Right forelimb (tissue), 1 donor: ENCODE measurements around the gene FSTL4.

Source experiments
- DNase-seq: peaks from one replicate; pipeline ENCODE4 v3.0.0-alpha.2; 2018

FSTL4 gene

DNA sequence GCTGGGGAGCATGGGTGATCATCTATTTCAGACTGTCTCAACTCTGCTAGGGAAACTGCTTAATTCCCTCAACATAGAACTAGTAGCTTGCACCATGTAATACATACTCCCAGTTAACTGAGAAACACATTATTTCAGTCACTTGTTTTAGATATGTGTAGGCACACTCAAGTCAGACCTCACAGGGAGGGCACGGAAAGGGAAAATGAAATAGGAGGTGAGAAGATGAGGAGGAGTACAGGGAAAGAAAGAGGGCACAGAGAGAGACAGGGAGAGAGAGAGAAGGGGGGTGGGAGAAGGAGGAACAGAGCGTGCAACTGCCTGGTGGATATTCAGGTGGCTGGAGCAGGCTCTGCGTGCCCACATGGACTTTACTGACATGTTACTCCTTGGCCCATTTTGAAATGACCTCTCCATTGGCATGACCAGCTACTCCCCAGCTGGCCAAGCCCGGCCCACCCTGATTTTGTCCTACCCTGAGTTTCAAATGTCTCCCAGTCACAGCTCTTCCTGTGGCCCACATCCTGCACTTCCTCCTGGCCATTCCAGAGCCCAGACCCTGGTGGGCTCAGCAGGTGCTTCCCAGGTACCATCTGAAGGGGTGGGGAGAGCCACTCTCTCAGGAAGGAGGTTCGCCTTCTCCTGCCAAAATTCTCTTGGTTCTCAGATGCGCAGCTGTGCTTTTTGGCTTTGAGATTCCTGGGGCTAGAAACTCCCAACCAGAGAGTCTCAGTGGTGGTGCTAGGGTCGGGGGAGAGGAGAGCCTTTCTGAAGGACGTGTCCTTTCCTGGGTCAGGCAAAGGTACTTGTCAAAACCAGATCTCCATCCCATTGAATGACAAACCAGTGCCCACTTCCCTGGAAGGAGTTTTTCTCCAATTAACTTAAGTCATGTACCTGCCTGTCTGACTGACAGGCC is 229.4 kb downstream of the FSTL4 start:
- DNase-seq: peak; percentile 21

DNA sequence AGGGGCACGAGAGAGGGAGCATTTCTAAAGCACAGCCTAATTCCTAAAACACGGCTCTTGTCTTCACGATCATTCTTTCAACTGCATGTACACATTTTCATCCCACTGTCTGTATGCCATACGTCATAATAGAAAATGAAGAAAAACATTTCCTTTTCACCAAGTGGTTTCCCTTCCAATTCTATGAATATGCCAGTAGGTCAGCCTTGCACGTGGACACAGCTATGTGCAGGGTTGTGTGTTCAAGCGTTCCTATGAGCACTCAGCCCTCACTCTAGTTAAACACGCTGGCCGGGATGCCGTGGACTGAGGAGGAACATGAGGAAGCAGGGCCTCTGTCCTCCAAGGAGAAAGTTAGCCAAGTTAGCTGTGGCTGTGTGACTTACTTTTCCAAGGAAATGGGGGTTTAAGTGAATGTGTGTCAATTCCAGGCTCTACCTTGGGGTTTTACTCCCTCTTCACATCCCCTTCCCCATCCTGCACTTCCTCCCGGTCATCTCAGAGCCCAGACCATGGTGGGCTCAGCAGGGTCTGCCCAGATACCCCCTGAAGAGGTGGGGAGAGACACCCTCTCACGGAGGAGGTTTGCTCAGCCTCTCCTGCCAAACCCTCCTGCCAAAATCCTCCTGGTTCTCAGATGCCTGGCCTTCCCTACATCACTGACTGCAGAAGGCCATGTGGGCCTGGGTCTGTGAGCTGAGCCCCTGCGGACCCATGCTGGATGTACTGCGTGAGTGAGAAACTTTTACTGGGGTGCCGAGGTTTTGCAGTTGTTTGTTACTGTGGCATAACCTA is 230.6 kb downstream of the FSTL4 start:
- peak; percentile 19 for DNase-seq

DNA sequence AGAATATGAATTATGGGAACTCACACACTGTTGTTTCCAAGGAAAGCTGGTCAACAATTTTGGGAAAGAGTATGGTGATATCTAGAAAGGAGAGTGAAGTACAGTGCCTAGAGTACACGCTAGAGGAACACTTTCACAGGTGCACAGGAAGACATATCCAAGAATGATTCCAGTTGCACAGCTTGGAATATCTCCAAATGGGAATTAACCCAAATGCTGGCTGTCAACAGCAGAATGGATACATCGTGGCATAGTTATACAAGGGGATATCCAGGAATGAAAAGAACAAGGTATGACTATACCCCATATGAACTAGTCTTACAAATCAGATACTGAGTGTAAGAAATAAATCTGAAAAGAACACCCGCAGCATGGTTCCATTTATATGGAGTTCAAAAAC is 231.3 kb downstream of the FSTL4 start:
- no peak for DNase-seq

DNA sequence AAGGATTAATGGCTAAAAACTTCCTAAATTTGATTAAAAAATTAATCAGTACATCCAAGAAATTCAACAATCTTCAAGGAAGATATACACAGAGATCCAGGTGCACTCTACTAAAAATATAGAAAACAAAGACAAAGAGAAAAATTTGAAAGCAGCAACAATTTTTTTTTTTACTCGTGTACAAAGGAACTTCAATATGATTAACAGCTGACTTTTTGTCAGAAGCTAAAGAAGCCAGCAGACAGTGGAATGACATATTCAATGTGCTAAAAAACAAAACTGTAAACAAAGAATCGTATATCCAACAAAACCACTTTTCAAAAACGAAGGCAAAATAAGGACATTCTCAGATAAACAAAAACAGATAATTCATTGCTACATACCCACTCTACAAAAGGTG is 234.6 kb downstream of the FSTL4 start:
- no peak for DNase-seq

DNA sequence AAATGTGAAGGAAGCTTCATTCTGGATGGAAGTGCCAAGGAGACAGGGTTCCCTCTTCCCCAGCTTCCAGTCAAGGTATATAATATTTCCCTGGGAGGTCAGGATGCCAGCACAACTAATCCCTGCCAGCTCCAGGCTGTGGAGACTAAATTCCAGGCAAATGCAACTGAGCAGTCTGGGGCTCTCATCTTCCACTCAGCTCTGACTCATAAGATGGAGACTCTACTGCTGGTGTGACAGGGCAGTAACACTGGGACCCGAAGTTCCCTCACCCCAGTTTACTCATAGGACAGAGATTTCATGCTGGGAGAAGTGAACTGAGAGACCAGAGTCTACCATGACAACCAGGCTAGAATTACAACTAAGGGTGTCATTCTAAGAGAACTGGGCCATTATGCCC is 235.4 kb downstream of the FSTL4 start:
- no peak for DNase-seq

DNA sequence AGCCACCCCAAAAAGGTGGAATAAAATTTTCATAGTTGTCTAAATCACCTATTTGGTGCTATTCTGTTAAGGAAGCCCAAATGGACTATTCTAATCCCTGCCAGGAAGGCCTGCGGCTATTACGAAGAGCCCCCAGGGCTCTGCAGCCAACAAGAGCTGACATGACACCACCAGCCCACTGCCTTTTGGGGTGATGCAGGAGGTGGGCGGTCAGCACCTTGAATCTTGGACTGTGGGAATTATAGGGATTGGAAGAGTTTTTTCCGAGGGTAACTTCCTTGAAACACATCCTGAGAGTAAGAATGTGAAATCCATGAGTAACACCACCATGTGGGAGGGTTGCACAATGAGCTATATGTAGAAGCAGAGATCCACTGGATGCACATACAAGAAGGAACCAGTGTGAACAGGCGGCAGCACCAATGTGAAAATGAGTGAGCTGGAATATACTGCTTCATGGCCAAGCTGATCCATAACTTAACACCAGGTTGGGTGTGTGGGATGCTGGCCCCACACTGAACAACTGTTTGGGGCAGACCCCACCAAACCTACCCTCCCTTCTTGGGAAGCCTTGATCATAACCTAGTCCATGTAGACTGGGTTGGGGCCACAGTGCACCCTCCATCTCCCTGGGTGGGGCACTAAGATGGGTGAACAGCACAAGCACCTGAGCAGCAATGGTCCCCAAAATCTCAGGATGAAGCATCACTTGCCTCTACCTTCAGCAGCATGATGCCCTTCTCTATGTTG is 239.0 kb downstream of the FSTL4 start:
- DNase-seq: no peak

DNA sequence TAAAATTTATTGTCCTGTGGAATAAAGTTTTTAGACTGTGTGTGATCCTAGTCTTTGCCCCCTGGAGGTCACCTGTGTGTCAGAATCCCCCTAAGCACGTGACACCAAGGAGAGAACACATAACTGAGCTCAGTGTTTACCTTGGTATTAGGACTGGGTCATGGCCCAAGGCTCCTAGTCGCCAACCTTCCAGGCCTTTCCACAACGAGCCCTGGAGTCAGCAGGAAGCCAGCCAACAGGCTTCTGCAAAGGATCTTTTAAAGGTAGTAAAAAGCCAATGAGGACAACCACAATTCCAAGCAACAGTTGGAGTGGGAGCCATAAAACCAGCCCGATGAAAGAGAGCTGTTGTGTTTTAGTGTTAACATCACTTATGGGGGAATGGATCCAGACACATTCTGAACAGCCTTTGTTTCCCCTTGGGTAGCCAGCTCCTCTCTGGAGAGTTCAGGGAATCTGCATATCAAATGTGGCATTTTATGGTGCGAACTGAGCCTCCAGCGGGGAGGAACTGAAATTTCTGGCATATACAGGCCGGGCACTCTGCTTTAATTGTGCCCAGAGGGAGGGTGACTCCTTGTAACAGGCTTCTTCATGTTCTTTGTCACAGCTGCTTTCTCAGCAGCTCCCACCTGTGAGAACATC is 239.9 kb downstream of the FSTL4 start:
- no peak for DNase-seq

DNA sequence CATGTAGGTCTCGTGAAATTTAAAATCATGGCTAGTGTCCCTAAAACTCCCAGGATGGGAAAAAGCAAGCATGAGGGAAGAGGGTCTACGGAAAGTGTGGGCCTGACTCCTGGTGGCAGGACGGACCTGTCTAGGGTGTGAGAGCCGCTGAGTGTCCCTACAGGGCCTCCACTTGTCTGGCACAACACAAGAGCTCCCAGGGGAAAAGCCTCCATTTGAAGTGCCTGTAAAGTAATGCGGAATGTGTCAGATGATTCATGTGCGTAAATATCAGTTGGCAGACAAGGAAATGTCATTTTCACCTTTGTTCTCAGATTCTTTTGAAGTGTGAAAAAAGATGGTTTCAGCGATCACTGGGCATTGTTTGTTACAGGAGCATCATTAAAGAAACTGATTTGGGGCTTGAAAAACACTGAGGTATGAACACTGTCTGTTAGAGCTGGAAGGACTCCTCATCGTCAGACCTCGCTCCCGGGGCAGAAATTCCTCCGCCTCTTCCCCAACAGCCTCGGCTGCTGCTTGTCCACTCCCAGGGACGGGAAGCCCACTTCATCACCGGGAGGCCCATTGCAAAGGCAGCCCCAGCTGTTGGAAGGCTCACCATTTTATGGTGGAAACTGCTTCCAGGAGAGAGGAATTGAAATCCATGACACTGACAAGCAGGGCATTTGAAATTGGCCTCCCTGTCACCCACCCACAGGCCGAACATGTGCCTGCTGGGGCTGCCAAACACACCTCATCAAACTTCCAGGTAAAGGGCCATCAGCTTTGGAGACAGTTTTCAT is 240.8 kb downstream of the FSTL4 start:
- no peak for DNase-seq

DNA sequence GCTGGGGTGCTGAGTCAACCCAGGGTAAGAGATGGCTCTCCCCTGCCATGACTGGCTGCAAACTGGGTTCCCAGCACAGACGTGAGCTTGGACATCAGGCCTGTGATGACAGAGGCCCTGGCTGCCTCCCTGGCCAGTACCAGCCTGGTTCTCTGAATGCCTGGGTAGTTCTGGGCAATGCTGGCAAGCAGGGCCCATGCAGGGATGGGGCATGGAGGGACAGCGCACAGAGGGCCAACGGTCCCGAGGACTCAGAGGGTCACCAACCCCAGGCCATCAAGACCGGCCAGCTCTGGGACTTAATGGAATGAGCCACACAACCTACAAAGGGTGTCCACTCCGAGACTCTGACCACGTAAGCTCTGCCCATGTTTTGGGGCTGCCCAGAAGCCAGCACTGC is 241.4 kb downstream of the FSTL4 start:
- no peak for DNase-seq

DNA sequence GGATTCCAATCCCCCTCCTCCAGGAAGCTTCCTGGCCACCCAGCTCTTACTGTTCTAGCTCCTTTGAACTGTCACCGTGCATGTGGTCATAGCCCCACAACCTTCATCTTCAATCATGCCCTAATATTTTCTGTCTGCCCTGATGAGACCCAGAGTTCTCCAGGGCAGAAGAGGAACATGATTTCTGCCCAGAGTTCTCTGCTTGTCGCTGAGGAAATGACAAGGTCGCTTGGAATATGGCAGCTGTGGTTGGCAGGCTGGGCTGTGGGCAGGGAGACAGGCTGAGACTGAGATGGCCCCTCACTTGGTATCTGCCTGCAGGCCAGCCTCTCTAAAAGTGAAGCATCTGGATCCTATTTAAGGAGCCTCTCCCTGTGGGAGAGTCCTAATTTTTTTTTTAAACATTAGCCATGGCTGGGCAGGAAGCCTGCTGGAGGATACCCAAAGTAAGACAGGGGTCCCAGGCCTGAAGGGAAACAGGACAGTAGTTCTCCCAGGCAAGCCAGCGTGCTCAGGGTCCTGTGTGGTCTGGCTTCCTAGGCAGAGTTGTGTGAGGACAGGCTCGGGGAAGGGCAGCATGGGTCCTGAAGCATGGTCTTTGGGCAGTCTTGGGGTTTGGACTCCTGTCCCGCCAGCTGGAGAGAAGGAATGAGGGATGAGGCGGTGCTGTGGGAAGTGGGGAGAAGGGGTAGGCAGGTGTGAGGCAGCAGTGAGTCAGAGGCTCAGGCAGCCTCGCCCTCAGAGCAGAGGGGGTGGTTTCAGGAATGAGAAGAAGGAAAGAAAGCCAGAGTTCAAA is 242.1 kb downstream of the FSTL4 start:
- no peak for DNase-seq

DNA sequence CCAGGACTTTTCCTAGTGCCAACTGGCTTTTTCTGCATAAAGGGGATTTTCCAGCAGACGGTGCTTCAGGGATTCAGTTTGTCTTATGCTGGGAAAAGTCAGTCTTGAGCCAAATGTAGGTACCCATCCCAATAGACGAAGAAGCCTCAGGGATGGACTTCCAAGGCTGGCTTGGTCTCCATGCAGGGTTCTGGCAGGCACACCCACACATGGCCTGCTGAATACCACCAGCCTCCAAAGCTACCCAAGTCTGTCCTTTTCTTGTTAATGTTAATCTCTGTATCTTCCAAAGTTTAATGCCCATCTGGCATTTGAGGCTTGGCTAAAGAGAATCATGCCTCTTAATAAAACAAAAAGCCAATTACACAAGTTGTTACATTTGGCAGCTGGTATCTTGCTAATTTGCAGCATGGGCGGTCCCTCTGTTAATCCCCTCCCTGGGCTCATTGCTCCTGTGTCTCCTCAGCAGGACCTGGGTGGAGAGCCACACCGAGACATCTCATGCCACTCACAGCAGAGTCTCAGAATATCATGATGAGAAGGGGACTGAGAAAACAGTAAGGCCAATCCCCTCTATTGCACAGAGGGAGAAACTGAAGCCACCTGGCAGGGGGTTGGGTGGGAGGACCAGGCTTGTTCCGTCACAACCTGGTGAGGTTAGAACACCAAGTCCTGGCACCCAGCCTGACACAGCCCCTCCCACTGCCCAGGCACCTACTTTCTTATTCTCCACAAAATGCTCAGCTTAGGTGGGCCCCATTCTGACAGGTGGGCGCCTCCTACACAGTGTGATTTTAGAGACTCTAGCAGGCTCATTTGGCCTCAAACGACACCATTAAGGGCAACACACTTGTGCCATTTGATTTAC is 243.2 kb downstream of the FSTL4 start:
- DNase-seq: no peak

DNA sequence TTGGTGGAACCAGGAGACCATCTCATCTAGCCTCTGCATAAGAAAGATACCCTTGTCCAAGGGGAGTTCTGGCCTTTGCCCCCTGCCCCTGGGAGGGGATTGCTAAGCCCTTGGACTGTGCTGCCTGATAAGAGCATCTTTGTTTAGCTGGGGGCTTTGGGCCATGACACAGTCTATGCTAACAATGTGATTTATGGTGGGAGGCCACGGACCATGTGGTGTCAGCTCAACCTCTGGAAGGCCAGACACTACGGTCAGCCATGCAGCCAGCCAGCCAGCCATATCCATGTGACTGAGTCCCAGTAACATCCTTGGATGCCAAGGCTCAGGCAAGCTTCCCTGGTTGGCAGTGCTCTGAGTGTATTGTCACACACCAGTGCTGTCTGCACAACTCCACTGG is 244.4 kb downstream of the FSTL4 start:
- no peak for DNase-seq

DNA sequence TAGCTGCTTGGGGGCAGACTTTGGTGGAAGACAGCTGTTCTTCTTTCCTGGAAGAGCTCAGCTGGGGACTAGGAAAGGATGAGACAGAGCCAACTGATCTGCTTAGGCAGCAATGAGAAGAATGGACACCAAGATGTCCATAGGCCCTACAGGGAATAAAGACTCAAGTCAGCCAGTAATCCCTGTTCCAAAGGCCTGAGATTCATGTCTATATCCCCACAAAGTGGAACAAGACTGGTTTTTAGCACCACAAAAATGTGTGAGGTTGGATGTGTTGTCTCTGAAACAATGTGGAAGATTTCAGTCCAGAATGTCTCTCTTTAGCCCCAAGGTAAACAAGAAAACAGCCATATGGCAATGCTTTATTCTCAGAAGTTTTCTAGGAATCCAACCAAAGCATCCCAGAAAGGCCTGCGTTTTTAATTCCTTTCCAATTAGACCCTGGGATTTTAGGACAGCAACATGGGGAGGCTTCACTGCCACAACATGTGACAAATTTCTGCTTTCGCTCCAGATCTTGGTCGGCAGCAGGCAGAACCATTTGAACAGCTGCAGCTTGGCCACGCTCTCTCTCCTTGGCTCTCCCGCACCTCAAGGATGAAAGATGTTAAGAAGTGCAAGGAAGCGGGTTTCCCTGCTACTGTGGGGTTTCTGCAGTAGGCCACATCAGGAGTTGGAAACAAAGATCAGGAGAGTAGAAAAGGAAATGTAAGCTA is 245.1 kb downstream of the FSTL4 start:
- no peak for DNase-seq

DNA sequence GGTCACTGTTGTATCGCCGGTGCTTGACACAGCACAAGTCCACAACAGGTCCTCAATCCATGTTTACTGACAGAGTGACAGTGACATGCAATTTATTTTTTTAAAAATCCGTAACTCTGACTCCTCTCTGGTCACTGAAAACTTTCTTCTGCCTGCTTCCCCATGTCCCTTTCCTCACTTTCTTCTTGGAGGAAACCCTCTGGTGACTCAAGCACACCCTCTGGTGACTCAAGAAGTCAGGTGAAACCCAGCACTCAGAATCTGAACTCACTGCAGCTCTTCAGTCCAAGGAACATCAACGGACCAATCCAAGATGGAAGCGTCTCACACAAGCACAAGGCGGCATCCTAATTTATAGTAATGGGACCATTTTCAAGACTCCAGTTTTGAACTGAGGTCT is 245.9 kb downstream of the FSTL4 start:
- no peak for DNase-seq

DNA sequence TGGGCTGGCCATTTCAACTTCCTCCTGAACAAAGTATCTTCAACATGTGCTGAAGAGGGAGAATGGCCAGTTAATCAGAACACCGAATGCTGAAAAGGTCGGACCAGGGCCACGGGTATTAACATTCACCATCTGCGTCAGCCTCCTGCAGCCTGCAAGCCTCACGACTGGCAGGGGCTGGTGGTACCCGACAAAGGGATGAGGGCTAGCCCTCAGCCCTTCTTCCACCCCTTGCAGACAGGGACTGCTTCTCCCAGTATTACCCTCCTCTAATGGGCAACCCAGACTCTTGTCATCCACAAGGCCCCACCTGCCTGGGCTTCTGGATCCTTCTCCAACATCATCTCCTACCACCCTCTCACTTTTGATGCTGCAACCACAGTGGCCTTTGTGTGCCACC is 246.6 kb downstream of the FSTL4 start:
- no peak for DNase-seq

DNA sequence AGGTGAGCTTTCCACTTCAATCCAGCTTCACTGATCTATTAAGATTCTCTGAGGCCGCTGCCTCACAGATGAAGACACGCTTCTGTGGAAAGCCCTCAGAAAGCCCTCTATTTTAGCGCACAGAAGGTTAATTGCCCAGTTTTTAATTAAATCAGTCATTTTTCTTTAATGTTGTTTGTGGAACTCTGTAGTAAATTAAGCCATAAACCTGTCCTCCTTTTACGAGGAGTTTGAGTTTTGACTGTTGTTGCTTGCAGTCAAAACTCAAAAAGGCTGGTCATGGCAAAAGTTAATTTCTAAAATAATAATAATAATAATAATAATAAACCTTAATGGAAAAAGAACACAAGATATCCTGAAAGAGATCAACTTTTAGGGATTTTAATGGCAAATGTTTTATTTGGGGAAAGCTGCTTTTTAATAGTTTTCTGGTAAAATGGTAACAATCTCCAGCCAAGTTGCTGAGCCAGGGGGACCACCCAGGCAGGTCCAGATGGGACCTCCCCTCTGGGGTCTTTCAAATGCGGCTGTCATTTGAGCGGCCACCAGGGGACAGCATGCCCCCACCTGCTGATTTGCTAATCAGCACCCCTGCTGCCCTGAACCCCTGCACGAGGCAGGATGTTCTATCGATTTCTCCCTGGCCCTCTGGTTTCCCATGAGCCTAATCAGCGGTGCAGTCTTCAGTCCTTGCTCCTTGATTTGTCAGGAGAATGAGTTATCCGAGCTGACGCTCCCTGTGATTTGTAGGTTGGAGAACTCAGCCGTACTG is 247.2 kb downstream of the FSTL4 start:
- no peak for DNase-seq

DNA sequence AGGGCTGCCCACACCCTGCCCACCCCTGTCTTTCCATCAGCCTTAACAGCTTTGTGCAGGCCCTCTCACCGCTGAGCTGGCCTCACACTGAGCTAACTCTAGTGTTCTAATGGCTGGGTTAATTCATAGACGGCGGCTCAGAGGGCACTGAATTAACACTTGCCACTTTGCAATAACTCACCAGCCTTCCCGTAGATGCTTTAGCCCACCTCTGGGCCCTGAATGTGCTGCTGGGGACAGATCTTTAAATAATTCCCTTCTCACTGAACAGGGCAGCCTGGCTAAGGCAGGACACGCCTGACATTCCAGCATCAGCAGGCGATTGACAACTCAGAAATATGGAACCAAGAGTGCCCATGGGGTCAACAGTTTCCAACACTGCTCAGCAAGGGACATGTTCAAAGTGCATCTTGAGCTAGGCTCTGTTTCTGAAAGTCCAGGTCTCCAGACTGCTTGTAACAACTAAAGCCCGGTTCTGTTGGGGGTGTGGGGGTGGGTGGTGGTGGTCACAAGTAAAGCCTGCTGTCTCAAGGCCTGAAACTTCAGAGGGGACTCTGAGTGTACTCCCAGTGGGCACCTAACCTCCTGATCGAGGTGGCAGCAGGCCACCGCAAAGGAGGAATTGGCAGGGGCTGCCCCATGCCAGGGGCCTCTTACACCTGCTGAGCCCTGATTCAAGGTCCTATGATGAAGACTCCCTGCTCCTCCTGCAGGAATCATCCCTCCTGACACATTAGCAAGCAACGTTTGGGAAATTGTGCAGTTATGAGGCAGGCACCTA is 248.3 kb downstream of the FSTL4 start:
- DNase-seq: no peak

DNA sequence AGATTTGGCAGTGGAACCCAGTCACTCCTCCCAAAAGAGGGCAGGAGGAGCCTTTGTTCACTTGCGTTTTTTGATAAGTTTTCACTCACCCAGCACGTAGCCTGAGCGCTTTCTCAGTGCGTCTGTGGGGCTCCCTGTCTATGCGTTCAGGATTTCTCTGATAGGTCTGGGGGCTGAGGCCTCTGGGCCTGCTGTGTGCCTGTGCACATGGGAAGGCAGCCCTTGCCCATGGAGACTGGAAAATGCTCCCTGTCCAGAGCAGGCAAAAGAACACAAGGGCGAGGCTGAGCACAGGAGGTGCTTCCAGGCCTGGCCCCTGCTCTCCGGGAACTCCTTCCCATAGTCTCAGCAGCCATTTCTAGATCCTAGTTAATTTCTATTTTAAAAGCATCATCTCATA is 249.9 kb downstream of the FSTL4 start:
- no peak for DNase-seq
